ENCODE results near the gene CARS2.

CARS2 gene

GRCh38 chr13:110653851-110654250 lies 52.1 kb downstream of the CARS2 start:
- no peak for FAIRE-seq
- no peak for DNase-seq (ENCODE audit: low spot score)

- DNase-seq (ENCODE audit: low spot score) (no peak), FAIRE-seq (no peak)
These were observed 52.6 kb downstream of the CARS2 start for GRCh38 chr13:110653271-110653670.

GRCh38 chr13:110652764-110653163 lies 53.2 kb downstream of the CARS2 start:
- DNase-seq (ENCODE audit: low spot score): no peak
- no peak for FAIRE-seq

GRCh38 chr13:110652231-110652730 lies 53.6 kb downstream of the CARS2 start:
- DNase-seq (ENCODE audit: low spot score) (no peak), FAIRE-seq (no peak)

GRCh38 chr13:110651726-110652230 lies 54.1 kb downstream of the CARS2 start:
- no peak for DNase-seq (ENCODE audit: low spot score)
- no peak for FAIRE-seq

- FAIRE-seq: no peak
- no peak for DNase-seq (ENCODE audit: low spot score)
These were observed 54.6 kb downstream of the CARS2 start for GRCh38 chr13:110651271-110651670.

GRCh38 chr13:110650436-110650835 lies 55.5 kb downstream of the CARS2 start:
- DNase-seq (ENCODE audit: low spot score) (no peak), FAIRE-seq (no peak)

GRCh38 chr13:110649551-110649950 lies 56.4 kb downstream of the CARS2 start:
- FAIRE-seq: no peak
- DNase-seq (ENCODE audit: low spot score): no peak

GRCh38 chr13:110648848-110649421 lies 57.0 kb downstream of the CARS2 start:
- DNase-seq (ENCODE audit: low spot score): no peak
- FAIRE-seq: no peak

GRCh38 chr13:110648146-110648819 lies 57.6 kb downstream of the CARS2 start:
- DNase-seq (ENCODE audit: low spot score): no peak
- FAIRE-seq: no peak

- DNase-seq (ENCODE audit: low spot score) (no peak), FAIRE-seq (no peak)
These were observed 58.6 kb downstream of the CARS2 start for GRCh38 chr13:110647365-110647737.

- DNase-seq (ENCODE audit: low spot score) (no peak), FAIRE-seq (no peak)
These were observed 59.2 kb downstream of the CARS2 start for GRCh38 chr13:110646442-110647364.

- FAIRE-seq: no peak
These were observed 60.2 kb downstream of the CARS2 start for GRCh38 chr13:110645750-110646149.

GRCh38 chr13:110644892-110645521 lies 60.9 kb downstream of the CARS2 start:
- FAIRE-seq: no peak
- no peak for DNase-seq (ENCODE audit: low spot score)

More at GRCh38 chr13:110645750-110646149, 60.2 kb downstream of the CARS2 start:
- no peak for DNase-seq (ENCODE audit: low spot score)

- DNase-seq (ENCODE audit: low spot score) (no peak), FAIRE-seq (no peak)
These were observed 62.0 kb downstream of the CARS2 start for GRCh38 chr13:110643768-110644421.

GRCh38 chr13:110643324-110643723 lies 62.6 kb downstream of the CARS2 start:
- DNase-seq (ENCODE audit: low spot score): no peak
- FAIRE-seq: no peak

- FAIRE-seq (no peak), DNase-seq (ENCODE audit: low spot score) (no peak)
These were observed 63.5 kb downstream of the CARS2 start for GRCh38 chr13:110642291-110642981.

GRCh38 chr13:110641055-110642015 lies 64.6 kb downstream of the CARS2 start:
- DNase-seq (ENCODE audit: low spot score) (no peak), FAIRE-seq (no peak)

GRCh38 chr13:110640591-110641029 lies 65.3 kb downstream of the CARS2 start:
- FAIRE-seq (no peak), DNase-seq (ENCODE audit: low spot score) (peak; percentile 16)
